ENCODE measurements around the gene GNG8. TPM values are rescaled to one million over a fixed set of nuclear protein-coding genes. Genes with fewer than 3 reads are reported as not detected.
A peak's percentile ranks its signal among the peaks of the same experiment; 100 is the strongest.

Gene GNG8
- total and polyA plus RNA-seq, 8 donors: 5.8 to 16.0 (median 8.9) TPM; not detected in 2

GRCh38 chr19:46603195-46603637 lies 32.8 kb downstream of the GNG8 start:
- intact Hi-C loops (cut with DNase I): no loop called here
- ATAC-seq: no peak
- H3K4me3 ChIP-seq: peak overlapping the region; percentile 97 to 99

GRCh38 chr19:46602392-46603194 lies 33.4 kb downstream of the GNG8 start:
- no peak for ATAC-seq
- Histone ChIP-seq H3K27ac (peak overlapping the region; percentile 14 to 96), H3K27me3 (no peaks in the 10 kb centered on the region), H3K4me3 (peak overlapping the region; percentile 97 to 99), H3K4me1 (peaks cover 14 to 36% of the 10 kb centered on the region in 2 donors), H3K36me3 (peaks cover 0 to 27% of the 10 kb centered on the region in 2 donors), H3K9me3 (peaks cover 0 to 10% of the 10 kb centered on the region in 2 donors)
- no peak for TF ChIP-seq CTCF (IDR thresholded peaks at IDR 0.05)
- DNase-seq: no peak
- intact Hi-C loops (cut with DNase I): no loop called here

More at GRCh38 chr19:46603195-46603637, 32.8 kb downstream of the GNG8 start:
- no peak for DNase-seq
- Histone ChIP-seq H3K27me3 (no peaks in the 10 kb centered on the region), H3K27ac (peak overlapping the region; percentile 14 to 96), H3K4me1 (peaks cover 14 to 36% of the 10 kb centered on the region in 2 donors), H3K36me3 (peaks cover 0 to 33% of the 10 kb centered on the region in 2 donors), H3K9me3 (peaks cover 0 to 8% of the 10 kb centered on the region in 2 donors)
- no peak for TF ChIP-seq CTCF (IDR thresholded peaks at IDR 0.05)

- Histone ChIP-seq H3K36me3 (peaks cover 0 to 17% of the 10 kb centered on the region in 2 donors), H3K27ac (peak within 1 kb of the TSS; percentile 96 to 99), H3K9me3 (peaks cover 0 to 10% of the 10 kb centered on the region in 2 donors), H3K27me3 (no peaks in the 10 kb centered on the region), H3K4me3 (peak within 1 kb of the TSS; percentile 97 to 99), H3K4me1 (peaks cover 14 to 36% of the 10 kb centered on the region in 2 donors)
- TF ChIP-seq CTCF (IDR thresholded peaks at IDR 0.05): no peak
- intact Hi-C loops (cut with DNase I): no loop called here
- peak; percentile 1 for ATAC-seq
- DNase-seq: no peak
Measured at GRCh38 chr19:46601318-46602224, 34.4 kb downstream of the GNG8 start, which contains the start of gene CALM3. TSS of gene CALM3 (plus strand) at chr19:46601330. CDS start at chr19:46601435, 105 bp downstream.

GRCh38 chr19:46600384-46601317 lies 35.4 kb downstream of the GNG8 start:
- ATAC-seq: peak; percentile 92
- Histone ChIP-seq H3K27me3 (no peaks in the 10 kb centered on the region), H3K36me3 (peaks cover 0 to 8% of the 10 kb centered on the region in 2 donors), H3K9me3 (peaks cover 0 to 10% of the 10 kb centered on the region in 2 donors), H3K4me3 (peak overlapping the region; percentile 97 to 99), H3K4me1 (peaks cover 14 to 36% of the 10 kb centered on the region in 2 donors), H3K27ac (peak overlapping the region; percentile 96 to 99)
- intact Hi-C loops (cut with DNase I): no loop called here
- DNase-seq: peak; percentile 96 to 100 (median 98)
- no peak for TF ChIP-seq CTCF (IDR thresholded peaks at IDR 0.05)
